Loucy (cell line): ENCODE data around the gene MMP14.
"Not testable (repeated sequence)": the region's sequence is repeated elsewhere in the genome, so short reads cannot be mapped to it uniquely, and the experiment has no call there.

Experiments used
- H2AFZ ChIP-seq: fragments of 200-600 bp; sonication (generic); 2 replicates; pipeline ENCODE4 v1.6.0; 2016; ENCODE audit warnings: antibody characterized with exemption, mild to moderate bottlenecking, low read length, moderate library complexity
- H3F3A ChIP-seq: fragments of 200-600 bp; 2 replicates; pipeline ENCODE4 v1.6.0; 2016; ENCODE audit warnings: antibody characterized with exemption, low read depth, mild to moderate bottlenecking
- H3K27me3 ChIP-seq: fragments of 200-600 bp; sonication (generic); 2 replicates; pipeline ENCODE4 v1.6.1; 2014; ENCODE audit warnings: low read length, mild to moderate bottlenecking; ENCODE audit not compliant: insufficient read depth, poor library complexity, severe bottlenecking
- H3K36me3 ChIP-seq: fragments of 200-600 bp; sonication (generic); 2 replicates; pipeline ENCODE4 v1.6.1; 2016; ENCODE audit warnings: low read length; ENCODE audit not compliant: insufficient read depth
- H3K4me1 ChIP-seq: fragments of 200-600 bp; sonication (generic); 2 replicates; pipeline ENCODE4 v1.5.1; 2014; ENCODE audit warnings: low read length, mild to moderate bottlenecking; ENCODE audit not compliant: insufficient read depth, poor library complexity, severe bottlenecking
- H3K4me2 ChIP-seq: fragments of 200-600 bp; sonication (generic); 2 replicates; pipeline ENCODE4 v1.6.0; 2014; ENCODE audit warnings: antibody characterized with exemption, low read length, low read depth, mild to moderate bottlenecking; ENCODE audit not compliant: poor library complexity, severe bottlenecking
- H3K4me3 ChIP-seq: fragments of 200-600 bp; sonication (generic); 2 replicates; pipeline ENCODE4 v1.5.1; 2014; ENCODE audit warnings: low read length, mild to moderate bottlenecking, mixed read lengths; ENCODE audit not compliant: poor library complexity, severe bottlenecking
- H3K79me2 ChIP-seq: fragments of 200-600 bp; sonication (generic); 2 replicates; pipeline ENCODE4 v1.6.1; 2014; ENCODE audit warnings: low read length; ENCODE audit not compliant: insufficient read depth
- H3K9ac ChIP-seq: fragments of 200-600 bp; sonication (generic); 2 replicates; pipeline ENCODE4 v1.6.0; 2014; ENCODE audit warnings: mild to moderate bottlenecking, low read depth, low read length, moderate library complexity; ENCODE audit not compliant: poor library complexity, severe bottlenecking
- H3K9me2 ChIP-seq: fragments of 200-600 bp; sonication (generic); replicated peaks from 2 replicates; pipeline ENCODE4 v1.6.1; 2016; ENCODE audit warnings: low read depth, low read length, mixed read lengths
- H3K9me3 ChIP-seq: fragments of 200-600 bp; sonication (generic); 2 replicates; pipeline ENCODE4 v1.6.1; 2014; ENCODE audit warnings: mild to moderate bottlenecking, antibody characterized with exemption, low read length, low read depth; ENCODE audit not compliant: insufficient read depth
- H4K20me1 ChIP-seq: fragments of 200-600 bp; sonication (generic); 2 replicates; pipeline ENCODE4 v1.6.0; 2014; ENCODE audit warnings: antibody characterized with exemption, low read length, mild to moderate bottlenecking; ENCODE audit not compliant: insufficient read depth, poor library complexity, severe bottlenecking
- EZH2phosphoT487 ChIP-seq: fragments of 200-600 bp; IDR thresholded peaks from 2 replicates; pipeline ENCODE4 v1.6.1; 2018; ENCODE audit warnings: antibody characterized with exemption, mild to moderate bottlenecking, moderate library complexity, borderline replicate concordance
- TF ChIP-seq, protein P1 (sequence below): fragments of 200-600 bp; sonication (generic); conservative IDR thresholded peaks from 2 replicates; pipeline ENCODE4 v1.5.1; 2014; ENCODE audit warnings: mild to moderate bottlenecking, antibody characterized with exemption, low read length

MMP14 gene

DNA sequence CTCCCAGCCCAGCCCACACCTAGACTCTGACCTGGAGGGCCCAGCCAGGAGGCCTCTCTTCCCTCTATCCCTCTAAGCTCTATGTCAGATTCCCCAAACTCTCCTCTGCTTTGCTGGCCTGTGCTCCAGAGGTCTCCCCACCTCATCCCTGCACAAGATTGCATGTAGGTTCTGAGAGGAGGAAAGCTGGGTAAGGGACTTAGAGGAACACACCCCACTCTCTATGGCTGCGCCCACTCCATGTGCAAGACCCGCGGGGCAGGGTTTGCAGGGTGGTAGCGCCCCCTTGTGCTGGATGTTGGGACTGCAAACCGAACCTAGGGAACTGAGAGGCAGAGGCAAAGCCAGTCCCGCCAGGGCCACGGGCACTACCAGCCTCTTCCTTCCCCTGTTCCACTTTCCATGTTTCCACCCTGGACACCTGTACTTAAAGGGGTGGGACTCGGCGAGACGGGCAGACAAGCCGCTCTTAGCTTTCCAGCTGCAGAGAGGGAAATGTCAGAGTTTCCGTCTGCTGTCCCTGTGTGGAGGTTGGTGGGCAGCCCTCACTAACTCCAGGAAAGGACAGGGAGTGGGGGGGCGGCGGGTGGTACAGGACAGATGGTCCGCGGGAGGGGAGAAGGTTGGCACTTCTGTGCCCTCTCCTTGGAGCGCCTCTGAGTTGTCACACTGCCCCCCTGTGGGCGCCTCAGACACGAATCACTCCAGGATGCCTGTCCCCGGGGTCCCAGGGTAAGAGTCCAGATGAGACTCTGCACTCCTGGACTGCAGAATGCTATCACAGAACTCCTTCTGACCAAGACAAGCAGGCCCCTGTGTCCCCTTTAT lies 16.8 kb downstream of the MMP14 start:
- Histone ChIP-seq H3K9ac (peak overlapping the region; percentile 75), H3K27me3 (peaks cover 39% of the 10 kb centered on the region), H2AFZ (peak overlapping the region; percentile 95), H4K20me1 (no peaks in the 10 kb centered on the region), H3K4me1 (peaks cover 15% of the 10 kb centered on the region), H3K36me3 (no peaks in the 10 kb centered on the region), H3K79me2 (no peaks in the 10 kb centered on the region), H3F3A (no peaks in the 10 kb centered on the region), H3K4me3 (peak overlapping the region; percentile 79), H3K4me2 (peak overlapping the region; percentile 97), H3K9me2 (no peaks in the 10 kb centered on the region), H3K9me3 (no peaks in the 10 kb centered on the region)
- TF ChIP-seq EZH2phosphoT487: no peak
- TF ChIP-seq, protein P1, sequence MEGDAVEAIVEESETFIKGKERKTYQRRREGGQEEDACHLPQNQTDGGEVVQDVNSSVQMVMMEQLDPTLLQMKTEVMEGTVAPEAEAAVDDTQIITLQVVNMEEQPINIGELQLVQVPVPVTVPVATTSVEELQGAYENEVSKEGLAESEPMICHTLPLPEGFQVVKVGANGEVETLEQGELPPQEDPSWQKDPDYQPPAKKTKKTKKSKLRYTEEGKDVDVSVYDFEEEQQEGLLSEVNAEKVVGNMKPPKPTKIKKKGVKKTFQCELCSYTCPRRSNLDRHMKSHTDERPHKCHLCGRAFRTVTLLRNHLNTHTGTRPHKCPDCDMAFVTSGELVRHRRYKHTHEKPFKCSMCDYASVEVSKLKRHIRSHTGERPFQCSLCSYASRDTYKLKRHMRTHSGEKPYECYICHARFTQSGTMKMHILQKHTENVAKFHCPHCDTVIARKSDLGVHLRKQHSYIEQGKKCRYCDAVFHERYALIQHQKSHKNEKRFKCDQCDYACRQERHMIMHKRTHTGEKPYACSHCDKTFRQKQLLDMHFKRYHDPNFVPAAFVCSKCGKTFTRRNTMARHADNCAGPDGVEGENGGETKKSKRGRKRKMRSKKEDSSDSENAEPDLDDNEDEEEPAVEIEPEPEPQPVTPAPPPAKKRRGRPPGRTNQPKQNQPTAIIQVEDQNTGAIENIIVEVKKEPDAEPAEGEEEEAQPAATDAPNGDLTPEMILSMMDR: peak; percentile 96

DNA sequence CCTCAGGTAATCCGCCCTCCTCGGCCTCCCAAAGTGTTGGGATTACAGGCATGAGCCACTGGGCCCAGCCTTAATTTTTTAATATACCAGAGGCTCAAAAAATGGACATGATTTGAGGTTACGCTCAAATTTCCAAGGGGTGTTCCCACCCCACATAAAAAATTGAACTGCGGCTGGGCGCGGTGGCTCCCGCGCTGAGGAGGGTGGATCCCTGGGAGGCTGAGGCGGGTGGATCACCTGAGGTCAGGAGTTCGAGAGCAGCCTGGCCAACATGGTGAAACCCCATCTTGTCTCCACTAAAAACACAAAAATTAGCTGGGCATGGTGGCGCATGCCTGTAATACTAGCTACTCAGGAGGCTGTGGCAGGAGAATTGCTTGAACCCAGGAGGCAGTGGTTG lies 17.9 kb downstream of the MMP14 start:
- H3K4me1 ChIP-seq: peaks cover 11% of the 10 kb centered on the region
- not testable (repeated sequence) for H3K36me3 ChIP-seq, H2AFZ ChIP-seq, H3F3A ChIP-seq, H4K20me1 ChIP-seq, H3K9me3 ChIP-seq, H3K9me2 ChIP-seq, H3K9ac ChIP-seq, H3K79me2 ChIP-seq, H3K4me3 ChIP-seq, H3K4me2 ChIP-seq
- H3K27me3 ChIP-seq: peaks cover 45% of the 10 kb centered on the region

DNA sequence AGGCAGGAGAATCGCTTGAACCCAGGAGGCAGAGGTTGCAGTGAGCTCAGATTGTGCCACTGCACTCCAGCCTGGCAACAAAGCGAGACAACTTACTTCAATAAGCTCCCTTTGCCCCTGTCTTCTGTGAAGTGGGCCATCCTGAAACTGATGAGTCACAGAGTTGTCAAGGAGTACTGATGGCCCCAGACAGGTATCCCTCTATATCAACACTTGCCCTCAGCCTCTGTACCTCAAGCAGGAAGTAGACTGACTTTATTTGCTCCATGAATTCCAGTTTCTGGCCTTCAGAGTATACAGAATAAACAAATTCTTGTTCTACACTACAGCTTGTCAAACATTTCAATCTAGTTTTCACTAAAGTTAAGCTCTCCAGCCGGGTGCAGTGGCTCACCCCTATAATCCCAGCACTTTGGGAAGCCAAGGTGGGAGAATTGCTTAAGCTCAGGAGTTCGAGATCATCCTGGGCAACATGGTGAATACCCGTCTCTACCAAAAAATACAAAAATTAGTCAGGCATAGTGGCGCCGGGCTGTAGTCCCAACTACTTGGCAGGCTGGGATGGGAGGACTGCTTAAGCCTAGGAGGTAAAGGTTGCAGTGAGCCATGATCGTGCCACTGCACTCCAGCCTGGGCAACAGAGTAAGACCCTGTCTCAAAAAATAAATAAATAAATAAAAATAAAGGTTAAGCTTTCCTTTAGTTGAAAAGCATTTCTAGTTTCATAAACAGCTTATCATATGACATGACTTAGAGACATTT lies 18.8 kb downstream of the MMP14 start:
- no peak overlapping the region for H3K4me3 ChIP-seq
- H4K20me1 ChIP-seq: no peaks in the 10 kb centered on the region
- peaks cover 53% of the 10 kb centered on the region for H3K27me3 ChIP-seq
- H3F3A ChIP-seq: no peaks in the 10 kb centered on the region
- no peaks in the 10 kb centered on the region for H3K9me2 ChIP-seq
- no peaks in the 10 kb centered on the region for H3K36me3 ChIP-seq
- H2AFZ ChIP-seq: no peak overlapping the region
- H3K4me2 ChIP-seq: no peak overlapping the region
- H3K79me2 ChIP-seq: no peaks in the 10 kb centered on the region
- TF ChIP-seq, protein P1: no peak
- TF ChIP-seq EZH2phosphoT487: no peak
- H3K4me1 ChIP-seq: peaks cover 11% of the 10 kb centered on the region
- no peaks in the 10 kb centered on the region for H3K9me3 ChIP-seq
- H3K9ac ChIP-seq: no peak overlapping the region
